Gastroesophageal sphincter (tissue), 3 donors: ENCODE measurements around the gene ICOSLG.

Source experiments
- CTCF ChIP-seq, 4 experiments: fragments of 200-600 bp in 2 of 4; fragments of 450-650 bp in 2 of 4; sonication (generic) in 1 of 4; IDR thresholded peaks; one replicate each; pipeline ENCODE4 v1.5.1; 2017 to 2019; ENCODE audit warnings: antibody characterized with exemption in 4 of 4, mild to moderate bottlenecking in 2 of 4, moderate library complexity in 2 of 4
- EP300 ChIP-seq: sonication (generic); formaldehyde crosslinking; IDR thresholded peaks from one replicate; pipeline ENCODE4 v1.6.1; 2017; ENCODE audit warnings: antibody characterized with exemption, mild to moderate bottlenecking
- POLR2A ChIP-seq, 2 donors: fragments of 450-650 bp; IDR thresholded peaks; one replicate each; pipeline ENCODE4 v1.6.1; 2017; ENCODE audit warnings: antibody characterized with exemption in 2 of 2, mild to moderate bottlenecking in 2 of 2, moderate library complexity in 1 of 2
- POLR2AphosphoS5 ChIP-seq: sonication (generic); formaldehyde crosslinking; IDR thresholded peaks from one replicate; pipeline ENCODE4 v1.6.1; 2017; ENCODE audit warnings: antibody characterized with exemption

DNA sequence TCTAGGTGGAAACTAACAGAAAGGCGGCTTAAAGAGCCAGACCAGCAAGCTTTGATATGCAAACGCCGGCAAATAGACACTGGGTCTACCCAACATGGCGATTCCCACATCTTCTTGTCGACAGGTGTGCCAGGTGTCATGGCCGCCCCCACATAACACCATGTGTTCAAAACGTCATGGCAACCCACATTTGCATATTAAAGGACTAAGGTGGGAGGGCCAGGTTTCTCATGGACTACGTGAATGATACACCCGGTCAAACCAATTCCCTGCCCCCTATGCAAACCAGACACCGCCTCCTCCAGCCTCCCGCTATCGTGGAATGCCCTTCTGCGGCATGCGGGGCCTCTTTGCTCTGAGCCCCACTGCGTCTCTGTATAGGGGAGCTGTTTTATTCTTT, 41.3 kb downstream of the ICOSLG start:
- TF ChIP-seq CTCF (IDR thresholded peaks at IDR 0.05) (no peak), POLR2A (IDR thresholded peaks at IDR 0.05) (no peak), POLR2AphosphoS5 (no peak), EP300 (no peak)
